Measurements from ENCODE around the gene DPYD. TPM values are rescaled to one million over a fixed set of nuclear protein-coding genes. Genes with fewer than 3 reads are reported as not detected.

The DPYD gene
- total and polyA plus RNA-seq, 7 donors = 6.0 to 56.1 (median 40.2) TPM

GRCh38 chr1:97524211-97524610 is 396.6 kb downstream of the DPYD start:
- H3K36me3 ChIP-seq = no peaks in the 10 kb centered on the region
- no peak for DNase-seq
- intact Hi-C loops (cut with DNase I) = no loop called here
- 88 to 93% methylated on average over 4 of the region's 4 CpGs for WGBS, 2 donors
- no peak overlapping the region for H3K27ac ChIP-seq
- H3K9me3 ChIP-seq = peaks cover 0 to 6% (median 0%) of the 10 kb centered on the region in 4 donors
- H3K4me1 ChIP-seq = no peaks in the 10 kb centered on the region
- TF ChIP-seq POLR2A (IDR thresholded peaks at IDR 0.05) = no peak
- no peak for TF ChIP-seq EP300 (IDR thresholded peaks at IDR 0.05)
- TF ChIP-seq CTCF (IDR thresholded peaks at IDR 0.05) = no peak
- no peak for TF ChIP-seq POLR2AphosphoS5 (IDR thresholded peaks at IDR 0.05)
- no peak overlapping the region for H3K4me3 ChIP-seq
- no peaks in the 10 kb centered on the region for H3K27me3 ChIP-seq

DNA sequence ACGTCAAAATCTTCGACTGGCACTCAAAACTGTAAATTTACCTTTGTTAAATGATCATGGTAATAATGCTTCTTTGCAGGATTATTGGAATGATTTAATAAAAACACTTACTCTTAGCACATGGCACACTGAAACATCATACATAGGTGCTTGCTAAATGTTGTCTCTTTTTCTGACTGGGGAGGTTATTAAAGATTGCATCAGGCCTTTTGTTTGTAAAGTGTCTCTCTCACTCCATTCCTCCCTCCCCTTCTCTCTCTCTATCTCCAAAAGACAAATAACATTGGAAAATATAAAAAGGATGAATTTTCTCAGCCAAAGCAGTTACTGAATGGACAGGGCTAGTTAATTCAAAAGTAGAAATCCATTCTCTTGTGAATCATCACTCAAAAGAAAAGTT is 404.2 kb downstream of the DPYD start:
- intact Hi-C loops (cut with DNase I) = no loop called here
- Histone ChIP-seq H3K27ac (no peak overlapping the region), H3K27me3 (no peaks in the 10 kb centered on the region), H3K9me3 (peaks cover 0 to 2% (median 0%) of the 10 kb centered on the region in 4 donors), H3K4me1 (no peaks in the 10 kb centered on the region), H3K4me3 (no peak overlapping the region), H3K36me3 (no peaks in the 10 kb centered on the region)
- TF ChIP-seq EP300 (IDR thresholded peaks at IDR 0.05) = no peak
- DNase-seq = no peak
- 97% methylated on average over 2 of the region's 2 CpGs for WGBS, 2 donors

- Histone ChIP-seq H3K27me3 (no peaks in the 10 kb centered on the region), H3K4me3 (no peak overlapping the region), H3K9me3 (no peaks in the 10 kb centered on the region), H3K4me1 (no peaks in the 10 kb centered on the region), H3K27ac (no peak overlapping the region), H3K36me3 (peaks cover 0 to 5% (median 0%) of the 10 kb centered on the region in 4 donors)
- 93 to 96% methylated on average over 7 of the region's 7 CpGs for WGBS, 2 donors
- intact Hi-C loops (cut with DNase I) = no loop called here
- TF ChIP-seq CTCF (IDR thresholded peaks at IDR 0.05) = no peak
- no peak for TF ChIP-seq EP300 (IDR thresholded peaks at IDR 0.05)
- TF ChIP-seq POLR2AphosphoS5 (IDR thresholded peaks at IDR 0.05) = no peak
- TF ChIP-seq POLR2A (IDR thresholded peaks at IDR 0.05) = no peak
- DNase-seq = no peak
These were observed 412.1 kb downstream of the DPYD start for GRCh38 chr1:97508653-97509218.

- Histone ChIP-seq H3K27ac (no peak overlapping the region), H3K36me3 (peaks cover 0 to 5% (median 0%) of the 10 kb centered on the region in 4 donors), H3K4me1 (no peaks in the 10 kb centered on the region), H3K9me3 (no peaks in the 10 kb centered on the region), H3K4me3 (no peak overlapping the region), H3K27me3 (no peaks in the 10 kb centered on the region)
- intact Hi-C loops (cut with DNase I) = no loop called here
- 87 to 92% methylated on average over 1 of the region's 1 CpG for WGBS, 2 donors
- DNase-seq = no peak
- TF ChIP-seq POLR2AphosphoS5 (IDR thresholded peaks at IDR 0.05) (no peak), CTCF (IDR thresholded peaks at IDR 0.05) (no peak), EP300 (IDR thresholded peaks at IDR 0.05) (no peak), POLR2A (IDR thresholded peaks at IDR 0.05) (no peak)
These were observed 413.0 kb downstream of the DPYD start for GRCh38 chr1:97507863-97508262.

DNA sequence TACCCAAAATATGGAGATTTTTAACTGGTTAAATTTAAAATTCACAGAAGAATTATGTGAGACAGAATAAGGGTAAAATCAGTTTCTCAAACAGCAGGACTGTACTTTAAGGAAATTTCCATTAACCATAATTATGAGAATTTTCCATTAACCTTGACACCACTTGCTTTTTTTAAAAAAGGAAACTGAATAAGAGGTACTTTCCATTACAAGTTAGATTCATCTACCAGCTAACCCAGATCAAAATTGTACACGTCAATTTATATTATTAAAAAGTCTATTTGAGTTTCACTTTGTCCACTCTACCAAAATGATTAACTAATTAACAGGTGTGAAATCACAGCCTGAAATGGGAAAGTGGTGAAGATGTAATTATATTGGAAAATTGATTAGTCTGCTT is 414.5 kb downstream of the DPYD start:
- 69 to 84% methylated on average over 1 of the region's 1 CpG for WGBS, 2 donors
- no peak overlapping the region for H3K27ac ChIP-seq
- no peak overlapping the region for H3K4me3 ChIP-seq
- TF ChIP-seq EP300 (IDR thresholded peaks at IDR 0.05) (no peak), POLR2AphosphoS5 (IDR thresholded peaks at IDR 0.05) (no peak), POLR2A (IDR thresholded peaks at IDR 0.05) (no peak), CTCF (IDR thresholded peaks at IDR 0.05) (no peak)
- H3K9me3 ChIP-seq = no peaks in the 10 kb centered on the region
- intact Hi-C loops (cut with DNase I) = no loop called here
- no peaks in the 10 kb centered on the region for H3K4me1 ChIP-seq
- no peaks in the 10 kb centered on the region for H3K27me3 ChIP-seq
- H3K36me3 ChIP-seq = peaks cover 0 to 5% (median 0%) of the 10 kb centered on the region in 4 donors
- DNase-seq = no peak

All from sigmoid colon (tissue), 7 donors.